Activated T-cell treated with anti-CD3 and anti-CD28 coated beads for 4 hours (primary cell): ENCODE measurements around the gene SLC22A7.

Experiments
- DNase-seq: peaks from one replicate; pipeline ENCODE4 v3.0.0-alpha.2; 2020

The SLC22A7 gene

DNA sequence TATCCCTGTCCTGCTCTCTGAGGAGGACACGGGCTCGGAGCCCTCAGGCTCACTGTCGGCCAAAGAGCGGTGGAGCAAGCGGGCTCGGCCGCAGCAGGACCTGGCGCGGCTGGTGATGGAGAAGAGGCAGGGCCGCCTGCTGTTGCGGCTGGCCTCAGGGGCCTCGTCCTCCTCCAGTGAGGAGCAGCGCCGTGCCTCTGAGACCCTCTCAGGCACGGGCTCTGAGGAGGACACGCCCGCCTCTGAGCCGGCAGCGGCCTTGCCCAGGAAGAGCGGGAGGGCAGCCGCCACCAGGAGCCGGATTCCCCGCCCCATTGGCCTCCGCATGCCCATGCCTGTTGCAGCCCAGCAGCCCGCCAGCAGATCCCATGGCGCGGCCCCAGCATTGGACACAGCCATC lies 14.2 kb upstream of the SLC22A7 start:
- no peak for DNase-seq

DNA sequence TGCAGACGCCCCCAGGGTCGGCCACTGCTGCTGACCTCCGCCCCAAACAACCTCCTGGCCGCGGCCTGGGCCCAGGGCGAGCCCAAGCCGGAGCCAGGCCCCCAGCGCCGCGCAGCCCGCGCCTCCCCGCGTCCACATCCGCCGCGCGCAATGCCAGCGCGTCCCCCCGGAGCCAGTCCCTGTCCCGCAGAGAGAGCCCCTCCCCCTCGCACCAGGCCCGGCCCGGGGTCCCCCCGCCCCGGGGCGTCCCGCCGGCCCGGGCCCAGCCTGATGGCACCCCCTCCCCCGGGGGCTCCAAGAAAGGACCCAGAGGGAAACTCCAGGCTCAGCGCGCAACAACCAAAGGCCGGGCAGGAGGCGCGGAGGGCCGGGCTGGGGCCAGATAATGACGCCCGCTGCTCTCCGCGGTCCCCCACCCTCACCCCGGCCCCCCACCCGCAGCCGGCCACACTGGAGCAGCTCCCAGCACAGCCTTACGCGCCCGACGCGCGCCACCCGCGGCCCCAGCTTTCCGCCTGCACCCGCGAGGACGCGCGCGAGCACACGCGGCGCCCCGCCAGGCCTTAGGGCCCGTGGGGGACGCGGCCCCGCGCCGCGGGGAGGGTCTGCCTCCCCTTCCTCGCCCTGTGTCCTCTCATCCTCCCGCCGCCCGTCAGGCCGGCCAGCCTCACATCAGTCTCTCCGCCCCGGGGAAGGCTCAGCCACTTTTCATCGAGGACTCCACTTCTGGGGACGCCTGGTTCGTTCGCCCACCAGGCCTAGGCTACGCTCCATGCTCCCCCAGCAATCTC lies 12.9 kb upstream of the SLC22A7 start:
- DNase-seq: no peak

DNA sequence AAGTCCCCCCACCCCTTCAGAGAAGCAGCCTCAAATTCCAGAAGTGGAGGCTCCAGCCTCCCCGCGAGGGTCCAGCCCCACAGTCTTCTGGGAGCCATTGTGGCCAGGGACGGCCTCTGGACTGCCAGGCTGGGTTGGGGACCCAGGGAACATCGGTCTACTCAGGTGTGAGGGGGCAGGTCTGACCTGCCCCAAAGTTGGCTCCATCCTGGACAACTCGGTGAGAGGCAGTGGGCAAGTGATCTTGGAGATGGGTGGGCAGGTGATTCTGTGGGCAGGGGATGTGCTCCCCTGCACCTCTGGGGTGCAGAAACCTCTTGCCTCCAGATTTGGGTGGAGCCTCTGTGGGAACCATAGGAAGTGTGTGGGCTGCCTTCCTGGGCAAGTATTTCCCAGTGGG lies 12.2 kb upstream of the SLC22A7 start:
- no peak for DNase-seq

DNA sequence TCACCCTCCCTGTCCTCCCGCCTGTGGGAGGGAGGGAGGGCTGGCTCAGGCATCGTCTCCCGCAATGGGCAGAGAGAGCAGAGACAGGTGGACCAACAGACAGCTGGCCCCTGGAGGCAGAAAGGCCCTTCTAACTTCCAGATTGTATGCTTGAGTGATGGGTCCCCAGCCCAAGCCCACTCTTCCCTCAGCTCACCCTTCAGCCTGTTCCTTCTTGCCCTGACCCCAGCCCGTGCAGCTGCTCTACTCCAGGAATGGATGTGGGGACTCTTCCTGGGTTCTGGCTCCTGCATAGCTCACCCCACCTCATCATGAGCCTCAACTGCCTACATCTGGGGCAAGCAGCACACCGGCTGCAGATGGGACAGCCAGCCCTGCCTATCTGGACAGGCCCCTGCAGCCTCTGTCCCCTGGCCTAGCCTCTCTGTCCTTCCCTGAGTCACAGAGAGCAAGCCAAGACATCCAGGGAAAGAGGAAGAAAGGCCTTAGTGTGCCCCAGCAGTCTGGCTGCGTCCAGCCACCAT lies 11.5 kb upstream of the SLC22A7 start:
- DNase-seq: no peak

DNA sequence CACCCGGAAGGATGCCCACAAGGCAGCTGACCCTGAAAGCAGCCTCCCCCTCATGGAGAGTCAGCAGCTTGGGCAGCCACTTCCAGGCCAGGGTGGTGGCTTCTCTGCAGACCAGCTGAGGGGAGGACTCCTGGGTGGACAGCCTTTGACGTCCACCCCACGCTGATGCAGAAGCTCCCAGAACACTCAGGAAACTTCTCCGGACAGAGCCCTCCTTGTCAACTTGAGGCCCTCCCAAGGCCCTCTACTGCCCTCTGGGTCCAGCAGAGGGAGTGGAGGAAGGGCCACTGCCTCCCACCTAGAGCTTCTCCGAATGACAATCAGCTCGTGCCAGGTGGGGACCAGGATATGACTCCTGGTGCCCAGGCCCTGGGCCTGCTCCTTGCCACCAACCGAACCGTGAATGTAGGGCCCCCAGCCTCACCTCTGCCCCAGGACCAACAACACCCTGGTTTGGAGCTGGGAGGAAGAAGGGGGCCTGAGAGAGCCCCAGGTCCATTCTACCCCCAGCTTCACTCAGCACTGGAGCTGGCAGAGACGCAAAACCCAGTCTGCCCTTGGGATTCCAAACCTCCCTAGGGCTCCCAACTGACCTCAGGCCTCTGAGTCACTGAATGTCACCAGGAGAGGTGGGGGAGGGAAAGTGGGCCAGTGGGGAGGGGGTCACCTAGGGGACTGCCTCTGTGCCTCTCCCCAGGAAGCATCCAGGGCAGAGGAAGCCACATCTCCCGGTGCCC lies 10.9 kb upstream of the SLC22A7 start:
- no peak for DNase-seq

DNA sequence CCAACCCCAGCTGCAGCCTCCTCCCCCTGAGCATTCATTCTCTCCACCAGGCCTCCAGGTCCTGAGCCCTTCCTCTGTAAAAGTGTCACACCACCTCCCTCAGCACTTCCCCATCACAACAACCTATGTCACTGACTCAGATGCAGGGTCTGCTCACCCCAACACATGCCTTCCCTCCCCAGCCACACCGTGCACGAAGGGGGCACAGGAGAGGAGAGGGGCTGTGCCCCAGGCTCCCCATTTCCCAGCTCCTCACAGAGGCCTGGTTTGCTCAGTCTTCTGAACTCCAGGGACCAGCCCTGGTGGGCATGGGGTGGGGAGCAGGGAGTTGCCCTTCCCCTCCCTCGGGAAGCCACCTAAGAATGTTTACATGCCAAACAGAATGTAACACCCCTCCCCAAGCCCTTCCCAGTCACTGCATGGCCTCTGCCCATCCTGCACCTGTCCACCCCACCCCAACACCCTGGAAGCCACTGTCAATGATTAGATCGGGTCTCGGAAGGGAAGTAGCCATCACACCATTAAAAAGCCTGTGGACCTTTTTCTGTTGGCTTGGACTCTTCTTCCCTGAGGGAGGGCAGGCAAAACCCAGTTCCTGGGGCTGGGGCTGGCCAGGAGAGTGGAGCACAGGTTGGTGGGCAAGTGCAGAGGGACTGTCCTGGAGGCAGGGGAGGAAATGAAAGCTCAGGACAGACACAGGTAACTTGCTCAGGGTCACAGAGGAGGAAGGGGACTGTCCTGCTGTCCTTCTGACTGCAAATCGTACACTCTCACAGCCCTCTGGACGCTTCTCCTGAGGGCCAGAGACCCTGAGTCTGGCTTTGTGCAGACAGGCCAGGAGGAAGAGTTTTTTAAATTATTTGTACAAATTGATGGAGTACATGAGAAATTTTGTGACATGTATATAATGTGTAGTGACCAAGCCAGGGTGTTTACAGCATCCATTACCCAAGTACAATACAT lies 10.1 kb upstream of the SLC22A7 start:
- DNase-seq: no peak

DNA sequence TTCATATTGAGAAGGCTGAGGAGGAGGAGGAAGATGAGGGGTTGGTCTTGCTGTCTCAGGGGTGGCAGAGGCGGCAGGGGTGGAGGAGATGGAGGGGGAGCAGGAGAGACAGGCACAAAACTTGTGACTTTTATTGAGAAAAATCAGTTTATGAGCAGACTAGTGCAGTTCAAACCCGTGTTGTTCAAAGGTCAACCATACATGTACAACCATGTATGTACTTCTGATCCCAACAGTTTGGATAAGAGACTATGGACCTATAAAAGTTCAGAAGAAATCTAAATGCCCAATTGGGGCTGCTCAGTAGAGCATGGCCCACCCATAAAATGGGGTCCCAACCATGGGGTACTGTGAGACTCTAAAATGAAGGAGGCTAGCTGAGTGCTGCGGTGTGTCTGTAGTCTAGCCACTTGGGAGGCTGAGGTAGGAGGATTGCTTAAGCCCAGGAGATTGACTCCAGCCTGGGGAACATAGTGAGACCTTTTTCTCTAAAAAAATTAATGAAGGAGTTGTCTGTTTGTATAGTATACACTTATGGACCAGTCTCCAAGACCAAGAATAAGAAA lies 7.6 kb upstream of the SLC22A7 start:
- DNase-seq: no peak

DNA sequence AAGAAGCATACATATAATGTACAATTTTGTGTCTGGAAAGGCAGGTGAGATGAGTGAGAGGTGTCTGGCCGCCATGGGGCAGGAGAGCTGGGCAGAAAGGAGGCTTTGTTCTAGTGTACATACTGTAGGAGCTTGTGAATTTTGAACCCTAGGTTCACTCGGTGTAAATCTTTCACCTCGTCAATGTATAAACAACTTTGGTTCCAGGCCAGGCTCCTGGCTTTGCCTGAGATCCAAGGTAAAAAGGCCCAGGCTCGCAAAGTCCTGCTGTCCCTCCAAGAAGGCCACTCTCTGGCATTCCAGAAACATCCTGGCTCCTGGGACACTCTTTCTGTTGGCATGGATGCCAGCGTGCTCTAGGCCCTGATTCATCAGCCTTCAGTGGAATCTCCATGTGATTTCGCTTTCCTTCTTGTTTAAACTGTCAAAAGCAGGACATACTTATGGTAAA lies 7.1 kb upstream of the SLC22A7 start:
- no peak for DNase-seq

DNA sequence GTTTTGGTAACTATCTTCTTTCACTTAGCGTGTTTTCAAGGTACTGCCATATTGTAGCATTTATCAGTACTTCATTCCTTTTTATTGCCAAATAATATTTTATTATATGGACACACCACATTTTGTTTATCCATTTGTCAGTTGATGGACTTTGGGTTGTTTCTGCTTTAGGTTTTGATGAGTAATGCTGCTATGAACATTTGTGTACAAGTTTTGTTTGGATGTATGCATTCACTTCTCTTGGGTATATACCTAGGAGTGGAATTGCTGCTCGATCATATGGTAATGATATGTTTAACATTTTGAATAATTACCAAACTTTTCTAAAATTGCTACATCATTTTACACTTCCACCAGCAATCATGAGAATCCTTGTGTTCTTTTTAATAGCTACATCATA lies 6.4 kb upstream of the SLC22A7 start:
- DNase-seq: no peak

DNA sequence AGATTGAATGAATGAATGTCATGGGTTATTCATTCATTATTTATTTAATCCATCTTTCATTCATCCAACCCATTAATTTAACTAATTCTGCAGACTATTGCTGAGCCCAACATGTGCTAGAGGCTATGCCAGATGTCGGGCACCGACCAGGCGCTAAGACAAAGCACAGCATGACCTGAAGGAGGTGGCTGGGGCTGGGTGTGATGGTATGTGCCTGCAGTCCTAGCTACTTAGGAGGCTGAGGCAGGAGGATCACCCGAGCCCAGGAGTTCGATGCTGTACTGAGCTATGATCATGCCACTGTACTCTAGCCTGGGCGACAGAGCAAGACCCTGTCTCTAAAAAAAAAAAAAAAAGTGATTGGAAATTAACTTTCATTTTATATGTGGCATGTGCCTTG lies 5.7 kb upstream of the SLC22A7 start:
- DNase-seq: no peak

DNA sequence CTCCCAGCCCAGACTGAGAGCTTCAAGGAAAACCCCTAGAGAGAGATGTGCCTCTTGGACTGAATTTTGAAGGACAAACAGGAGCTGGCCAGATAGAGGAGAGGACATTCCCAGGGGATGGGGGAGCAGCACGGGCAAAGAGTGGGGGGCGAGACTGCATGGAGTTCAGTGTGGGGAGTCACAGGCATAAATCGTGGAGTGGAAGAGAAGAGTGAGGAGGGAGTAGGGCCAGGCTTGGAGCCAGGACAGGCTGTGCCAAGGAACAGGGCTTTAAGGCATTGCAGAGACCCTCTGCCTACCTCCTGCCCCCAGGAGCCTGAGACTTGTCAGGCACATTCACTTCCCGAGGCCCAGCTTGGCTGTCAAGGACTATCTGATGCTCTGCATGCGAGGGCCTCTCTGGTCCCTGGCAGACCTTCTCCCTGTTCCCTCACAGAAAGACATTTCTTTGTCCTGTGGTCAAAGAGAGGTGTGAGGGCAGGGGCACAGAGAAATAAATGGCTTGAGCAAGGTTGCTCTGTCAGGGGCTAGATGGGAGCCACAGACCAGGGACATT lies 5.2 kb upstream of the SLC22A7 start:
- DNase-seq: no peak

DNA sequence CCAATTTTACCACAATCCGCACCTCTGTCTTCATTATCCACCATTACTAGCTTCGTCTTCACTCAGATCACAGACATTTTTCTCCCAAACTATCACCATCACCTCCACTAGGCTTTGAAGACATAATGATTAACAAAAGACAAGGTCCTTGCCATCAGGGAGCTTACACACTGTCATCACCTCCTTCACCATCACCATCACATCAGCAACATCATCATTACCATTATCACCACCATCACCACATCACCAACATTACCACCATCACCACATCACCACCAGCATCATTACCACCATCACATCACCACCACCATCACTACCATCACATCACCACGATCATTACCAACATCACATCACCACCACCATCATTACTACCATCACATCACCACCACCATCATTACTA lies 4.4 kb upstream of the SLC22A7 start:
- DNase-seq: no peak

DNA sequence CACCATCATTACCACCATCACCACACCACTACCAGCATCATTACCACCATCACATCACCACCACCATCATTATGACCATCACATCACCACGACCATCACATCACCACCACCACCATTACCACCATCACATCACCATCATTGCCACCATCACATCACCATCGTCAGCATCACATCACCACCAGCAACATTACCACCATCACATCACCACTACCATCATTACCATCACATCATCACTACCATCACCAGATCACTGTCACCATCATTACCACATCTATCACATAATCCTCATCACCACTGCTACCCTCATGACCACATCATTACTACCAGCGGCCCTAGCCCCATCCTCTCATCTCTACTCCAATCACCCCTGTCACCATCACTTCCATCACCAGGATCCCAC lies 3.5 kb upstream of the SLC22A7 start:
- no peak for DNase-seq

DNA sequence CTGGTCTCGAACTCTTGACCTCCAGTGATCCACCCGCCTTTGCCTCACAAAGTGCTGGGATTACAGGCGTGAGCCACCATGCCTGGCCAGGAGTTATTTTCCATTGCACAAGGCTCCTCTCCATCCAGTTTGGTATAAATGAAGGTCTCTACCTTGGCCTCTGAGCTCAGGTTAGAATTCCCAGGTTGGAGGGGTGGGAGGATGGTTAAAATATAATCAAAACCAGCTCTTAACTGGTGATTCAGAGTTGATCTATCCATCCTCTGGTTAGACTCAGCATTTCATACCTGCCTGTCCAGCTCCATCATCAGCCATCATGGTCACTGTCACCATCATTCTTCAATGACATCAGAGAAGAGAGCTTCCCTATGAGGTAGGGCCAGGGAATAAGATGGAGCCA lies 2.6 kb upstream of the SLC22A7 start:
- DNase-seq: no peak

DNA sequence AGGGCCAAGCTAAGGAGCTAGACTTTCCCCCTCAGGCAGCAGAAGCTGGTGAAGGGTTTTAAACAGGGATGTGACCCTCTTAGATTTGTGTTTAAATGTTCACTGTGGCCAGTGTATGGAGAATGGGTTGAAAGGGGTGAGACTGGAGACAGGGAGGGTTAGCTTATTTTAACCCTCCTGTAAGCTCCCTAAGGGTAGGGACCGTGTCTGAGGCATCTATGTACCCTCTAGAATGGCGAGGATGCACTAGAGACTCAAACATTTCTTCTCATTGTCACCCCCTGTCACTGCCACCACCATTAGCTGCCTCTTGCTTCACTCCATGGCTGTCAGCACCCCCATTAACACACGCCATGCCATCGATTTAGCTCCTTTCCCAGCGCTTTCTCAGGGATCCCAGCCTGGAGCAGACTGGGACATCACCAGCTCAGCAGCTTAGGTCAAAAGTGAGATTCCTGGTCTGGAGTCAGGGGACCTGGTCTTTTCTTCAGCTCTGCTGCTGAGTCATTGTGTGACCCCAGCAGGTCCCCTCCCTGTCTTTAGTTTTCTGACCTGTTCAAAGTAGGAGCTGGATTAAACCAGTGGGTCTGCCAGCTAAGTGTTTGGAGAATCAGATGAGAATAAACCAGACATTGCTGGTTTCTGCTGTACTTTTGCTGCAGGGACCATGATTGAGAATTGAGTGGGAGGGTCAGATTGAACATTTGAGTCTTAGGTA lies 1.1 kb upstream of the SLC22A7 start:
- DNase-seq: no peak

DNA sequence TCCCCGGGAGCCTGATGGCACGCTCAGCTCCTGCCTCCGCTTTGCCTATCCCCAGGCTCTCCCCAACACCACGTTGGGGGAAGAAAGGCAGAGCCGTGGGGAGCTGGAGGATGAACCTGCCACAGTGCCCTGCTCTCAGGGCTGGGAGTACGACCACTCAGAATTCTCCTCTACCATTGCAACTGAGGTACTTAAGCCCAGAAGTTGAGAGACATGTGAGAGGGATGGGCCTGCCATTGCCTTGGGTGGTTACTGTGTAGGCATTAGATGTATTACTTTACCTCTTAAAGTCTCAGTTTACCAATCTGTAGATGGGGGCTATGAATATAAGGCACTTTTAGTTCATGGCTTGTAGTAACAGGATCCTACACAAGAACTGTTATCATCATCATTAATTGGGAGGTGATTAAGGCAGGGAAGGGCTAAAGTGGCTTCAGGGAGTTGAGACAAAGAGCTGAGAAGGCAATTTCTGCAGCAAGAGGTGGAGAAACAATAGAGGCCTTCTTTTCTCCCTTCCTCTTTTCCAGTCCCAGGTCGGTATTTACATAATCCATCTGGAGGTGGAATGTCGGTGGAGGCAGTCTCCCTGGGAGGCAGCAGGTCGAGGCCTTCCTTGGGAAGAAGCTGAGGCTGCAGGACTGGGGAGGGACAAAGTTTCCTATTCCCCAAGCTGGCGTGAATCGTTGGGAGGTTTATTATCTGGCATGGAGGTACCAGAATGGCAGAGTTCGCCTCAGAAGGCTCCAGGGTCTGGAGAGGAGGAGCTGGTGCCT lies 691 bp downstream of the SLC22A7 start:
- no peak for DNase-seq

DNA sequence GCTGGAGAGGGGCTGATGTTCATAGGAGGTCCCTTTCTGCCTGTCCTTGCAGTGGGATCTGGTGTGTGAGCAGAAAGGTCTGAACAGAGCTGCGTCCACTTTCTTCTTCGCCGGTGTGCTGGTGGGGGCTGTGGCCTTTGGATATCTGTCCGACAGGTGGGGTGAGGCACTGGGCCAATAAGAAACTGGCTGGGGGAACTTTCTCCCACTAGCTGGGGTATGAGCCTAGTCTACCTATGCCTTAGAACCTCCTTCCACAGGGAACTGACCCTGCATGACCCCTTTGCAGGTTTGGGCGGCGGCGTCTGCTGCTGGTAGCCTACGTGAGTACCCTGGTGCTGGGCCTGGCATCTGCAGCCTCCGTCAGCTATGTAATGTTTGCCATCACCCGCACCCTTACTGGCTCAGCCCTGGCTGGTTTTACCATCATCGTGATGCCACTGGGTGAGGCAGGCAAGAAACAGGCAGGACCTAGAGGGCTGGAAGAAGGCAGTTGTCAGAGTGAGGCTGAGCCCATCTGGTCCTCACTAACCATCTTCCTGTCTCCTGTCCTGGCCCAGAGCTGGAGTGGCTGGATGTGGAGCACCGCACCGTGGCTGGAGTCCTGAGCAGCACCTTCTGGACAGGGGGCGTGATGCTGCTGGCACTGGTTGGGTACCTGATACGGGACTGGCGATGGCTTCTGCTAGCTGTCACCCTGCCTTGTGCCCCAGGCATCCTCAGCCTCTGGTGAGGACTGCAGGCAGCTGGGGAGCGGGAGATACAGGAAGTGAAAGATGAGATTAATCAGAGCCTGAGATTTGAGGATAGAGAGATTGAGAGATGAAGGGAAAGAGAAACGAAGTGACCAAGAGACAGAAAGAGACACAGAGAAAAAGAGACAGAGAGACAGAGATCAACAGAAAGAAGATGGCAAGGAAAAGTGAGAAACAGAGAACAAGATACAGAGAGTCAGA lies 1.6 kb downstream of the SLC22A7 start:
- no peak for DNase-seq

DNA sequence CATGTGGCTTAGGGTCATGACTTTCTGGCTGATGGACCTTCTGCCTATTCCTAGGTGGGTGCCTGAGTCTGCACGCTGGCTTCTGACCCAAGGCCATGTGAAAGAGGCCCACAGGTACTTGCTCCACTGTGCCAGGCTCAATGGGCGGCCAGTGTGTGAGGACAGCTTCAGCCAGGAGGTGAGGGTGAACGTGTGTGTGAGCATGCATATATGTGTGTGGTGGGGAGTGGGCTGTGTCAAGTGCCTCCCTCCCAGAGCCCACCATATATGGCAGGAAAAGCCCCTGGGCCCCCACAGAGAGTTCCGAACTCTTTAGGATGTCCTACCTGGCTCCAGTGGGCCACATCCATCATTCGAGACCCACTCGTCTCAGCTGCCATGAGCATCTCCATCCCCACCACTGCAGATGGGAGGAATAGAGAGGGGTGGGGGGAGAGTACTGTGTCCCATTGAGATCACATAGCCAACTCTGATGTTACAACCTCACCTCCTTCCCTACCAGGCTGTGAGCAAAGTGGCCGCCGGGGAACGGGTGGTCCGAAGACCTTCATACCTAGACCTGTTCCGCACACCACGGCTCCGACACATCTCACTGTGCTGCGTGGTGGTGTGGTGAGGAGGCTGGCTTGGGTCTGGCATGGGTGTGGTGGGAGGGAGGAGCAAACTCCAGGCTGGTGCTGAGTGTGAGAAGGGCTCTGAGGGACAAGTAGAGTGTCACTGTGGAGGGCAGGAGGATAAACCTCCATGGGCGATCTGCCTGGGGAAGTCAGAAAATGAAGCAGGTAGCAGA lies 3.2 kb downstream of the SLC22A7 start:
- no peak for DNase-seq

DNA sequence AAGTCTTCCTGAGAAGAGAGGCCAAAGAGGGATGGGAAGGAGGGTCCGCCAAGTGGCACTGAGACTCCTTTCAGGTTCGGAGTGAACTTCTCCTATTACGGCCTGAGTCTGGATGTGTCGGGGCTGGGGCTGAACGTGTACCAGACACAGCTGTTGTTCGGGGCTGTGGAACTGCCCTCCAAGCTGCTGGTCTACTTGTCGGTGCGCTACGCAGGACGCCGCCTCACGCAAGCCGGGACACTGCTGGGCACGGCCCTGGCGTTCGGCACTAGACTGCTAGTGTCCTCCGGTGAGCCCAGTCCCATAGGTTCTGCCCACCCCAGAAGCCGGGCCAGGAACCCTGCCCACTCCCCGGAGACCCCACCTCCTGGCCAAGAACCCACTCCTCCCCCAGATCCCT lies 4.1 kb downstream of the SLC22A7 start:
- no peak for DNase-seq
